Hematopoietic multipotent progenitor cell treated with erythropoietin and hydrocortisone succinate and interleukin-3 and kit ligand, for 17 days (in vitro differentiated cells): ENCODE data around the gene TBX21.
"Not testable (repeated sequence)": the region's sequence is repeated elsewhere in the genome, so short reads cannot be mapped to it uniquely, and the experiment has no call there.

Experiments used
- DNase-seq: peaks from one replicate; pipeline ENCODE4 v3.0.0-alpha.2; 2015; ENCODE audit warnings: low spot score

TBX21 gene

DNA sequence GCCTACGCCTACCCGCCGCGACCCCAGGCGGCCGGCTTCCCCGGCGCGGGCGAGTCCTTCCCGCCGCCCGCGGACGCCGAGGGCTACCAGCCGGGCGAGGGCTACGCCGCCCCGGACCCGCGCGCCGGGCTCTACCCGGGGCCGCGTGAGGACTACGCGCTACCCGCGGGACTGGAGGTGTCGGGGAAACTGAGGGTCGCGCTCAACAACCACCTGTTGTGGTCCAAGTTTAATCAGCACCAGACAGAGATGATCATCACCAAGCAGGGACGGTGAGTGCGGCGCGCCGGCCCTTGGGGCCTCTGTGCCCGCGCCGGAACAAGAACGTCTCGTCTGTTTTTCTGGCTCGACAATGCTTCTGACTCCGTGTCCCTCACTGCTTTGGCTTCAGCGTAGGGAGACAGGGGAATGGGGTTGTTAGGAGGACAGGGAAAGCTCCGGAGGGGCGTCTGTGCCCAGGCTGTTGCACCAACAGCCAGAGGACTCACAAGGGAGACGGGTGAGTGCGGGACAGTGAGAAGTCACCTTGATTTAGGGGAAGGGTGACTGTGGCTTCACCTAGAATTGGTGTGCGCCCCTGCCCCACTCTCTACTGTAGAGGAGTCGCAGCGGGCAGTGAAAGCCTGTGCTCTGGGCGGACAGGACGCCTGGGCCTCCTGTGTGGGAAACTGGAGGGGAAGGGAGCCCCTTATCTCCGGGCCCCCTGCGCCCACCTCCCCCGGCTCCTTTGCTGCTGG lies 806 bp downstream of the TBX21 start:
- no peak for DNase-seq

DNA sequence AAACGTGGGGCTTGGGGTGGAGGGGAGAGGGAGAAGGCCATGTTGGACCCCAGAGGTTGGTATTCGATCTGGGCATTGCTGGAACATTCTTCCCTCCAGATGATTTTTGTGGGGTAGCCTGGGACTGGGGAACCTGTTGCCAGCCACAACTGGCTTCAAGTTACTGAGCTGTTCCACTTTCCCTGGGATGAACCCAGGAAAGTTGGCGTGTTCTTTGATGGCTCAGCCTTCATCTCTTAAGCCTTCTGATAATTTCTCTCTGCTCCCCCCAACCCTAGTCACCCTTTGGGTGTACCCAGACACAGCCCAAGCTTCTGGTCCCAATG lies 2.1 kb downstream of the TBX21 start:
- no peak for DNase-seq

DNA sequence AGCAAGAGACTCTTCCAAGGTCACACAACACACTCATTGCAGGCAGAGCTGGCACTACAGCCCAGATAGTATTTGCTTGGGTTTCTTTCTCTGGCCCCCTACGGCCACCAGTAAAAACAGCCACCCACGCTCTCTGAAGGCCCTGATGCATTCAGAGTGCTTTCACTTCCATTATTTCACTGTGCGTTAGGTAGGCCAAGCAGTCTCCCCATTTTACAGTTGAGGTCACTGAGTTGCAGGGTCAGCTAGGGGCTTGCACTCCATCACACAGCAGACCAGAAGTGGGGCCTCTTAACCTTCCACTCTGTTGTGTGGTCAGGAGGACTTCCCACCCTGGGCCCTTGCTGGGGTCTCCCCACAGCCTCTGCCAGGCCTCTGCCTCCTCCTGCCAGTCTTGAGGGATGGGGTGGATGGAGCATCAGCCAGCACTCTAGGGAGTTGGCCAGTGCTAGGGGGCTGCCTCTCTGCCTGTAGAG lies 2.5 kb downstream of the TBX21 start:
- no peak for DNase-seq

DNA sequence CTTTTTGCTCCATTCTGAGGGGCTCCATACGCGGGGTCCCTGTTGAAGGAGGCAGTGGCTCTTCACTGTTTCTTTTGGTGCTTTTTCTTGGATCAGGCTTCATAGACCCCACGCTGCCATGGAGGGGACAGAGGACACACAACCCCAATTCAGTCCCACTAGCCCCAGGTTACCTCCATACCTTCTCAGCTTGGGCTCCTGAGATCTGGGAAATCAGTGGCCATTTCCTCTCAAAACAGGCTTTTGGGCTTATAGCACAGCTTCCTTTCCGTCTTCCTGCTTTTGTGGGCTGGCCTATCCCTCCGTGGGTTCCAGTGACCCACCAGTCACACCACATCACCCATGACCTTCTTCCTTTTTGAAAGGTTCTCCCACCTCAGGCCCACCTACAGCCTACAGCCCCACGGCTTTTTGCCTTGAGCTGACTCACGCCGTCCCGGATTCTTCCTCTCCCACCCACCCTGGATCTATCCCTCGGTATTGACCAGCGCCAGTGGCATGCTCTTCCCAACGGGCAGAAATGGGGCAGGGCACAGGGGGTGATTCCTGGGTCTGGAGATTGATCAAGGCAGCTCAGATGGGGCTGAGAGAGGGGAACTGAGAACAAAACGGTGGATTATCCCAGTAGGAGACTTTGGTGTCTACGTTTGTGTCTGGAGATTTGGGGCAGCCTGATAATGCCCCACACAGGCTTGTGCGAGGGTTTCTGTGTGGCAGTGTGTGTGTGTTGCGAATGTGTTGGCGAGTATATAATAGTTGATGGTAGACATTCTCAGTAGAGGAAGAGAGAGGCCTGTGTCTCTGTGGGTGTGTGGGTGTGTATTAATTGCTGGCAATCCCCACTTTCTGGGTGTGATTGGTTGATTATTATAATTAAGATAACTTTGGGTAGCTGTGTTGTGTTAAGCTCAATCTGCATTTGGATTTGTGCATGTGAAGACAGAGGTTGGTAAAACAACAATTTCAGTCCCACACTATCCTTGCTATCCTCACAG lies 3.8 kb downstream of the TBX21 start:
- no peak for DNase-seq

DNA sequence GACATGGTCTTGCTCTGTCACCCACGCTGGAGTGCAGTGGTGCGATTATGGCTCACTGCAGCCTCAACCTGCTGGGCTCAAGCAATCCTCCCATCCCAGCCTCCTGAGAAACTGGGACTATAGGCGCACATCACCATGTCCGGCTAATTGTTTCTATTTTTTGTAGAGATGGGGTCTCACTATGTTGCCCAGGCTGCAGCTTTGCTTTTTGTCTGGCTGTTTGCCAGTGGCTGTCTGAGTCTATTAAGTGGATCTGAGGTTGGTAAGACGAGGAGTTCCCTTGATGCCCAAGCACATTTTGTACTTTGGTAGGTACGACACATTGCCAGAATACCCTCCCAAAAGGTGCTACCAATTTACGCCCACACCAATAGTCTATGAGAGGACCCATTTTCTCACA lies 5.1 kb downstream of the TBX21 start:
- DNase-seq = no peak

DNA sequence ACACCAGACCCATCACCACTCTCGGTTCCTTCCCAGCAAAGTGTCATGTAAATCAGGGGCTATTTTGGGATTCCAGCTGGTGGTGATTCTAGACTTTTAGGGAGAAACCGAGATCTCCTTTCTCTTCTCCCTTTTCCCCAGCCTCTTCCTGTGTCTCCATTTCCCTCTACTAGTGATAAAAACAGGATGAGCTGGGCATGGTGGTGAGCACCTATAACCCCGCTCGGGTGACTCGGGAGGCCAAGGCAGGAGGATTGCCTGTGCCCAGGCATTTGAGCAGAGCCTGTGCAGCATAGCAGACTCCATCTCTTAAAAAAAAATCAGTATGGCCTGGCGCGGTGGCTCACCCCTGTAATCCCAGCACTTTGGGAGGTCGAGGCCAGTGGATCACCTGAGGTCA lies 6.1 kb downstream of the TBX21 start:
- DNase-seq = no peak

DNA sequence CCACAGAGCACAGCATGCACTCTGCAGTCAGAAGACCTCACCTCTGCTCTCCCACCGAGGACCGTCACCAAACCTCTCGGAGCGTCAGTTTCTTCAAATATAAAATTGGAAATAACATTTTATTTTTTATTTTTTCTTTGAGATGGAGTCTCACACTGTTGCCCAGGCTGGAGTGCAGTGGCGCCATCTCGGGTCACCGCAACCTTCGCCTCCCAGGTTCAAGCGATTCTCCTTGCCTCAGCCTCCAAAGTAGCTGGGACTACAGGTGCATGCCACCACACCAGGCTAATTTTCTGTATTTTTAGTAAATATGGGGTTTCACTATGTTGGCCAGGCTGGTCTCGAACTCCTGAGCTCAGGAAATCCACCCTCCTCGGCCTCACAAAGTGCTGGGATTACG lies 6.9 kb downstream of the TBX21 start:
- DNase-seq = not testable (repeated sequence)

DNA sequence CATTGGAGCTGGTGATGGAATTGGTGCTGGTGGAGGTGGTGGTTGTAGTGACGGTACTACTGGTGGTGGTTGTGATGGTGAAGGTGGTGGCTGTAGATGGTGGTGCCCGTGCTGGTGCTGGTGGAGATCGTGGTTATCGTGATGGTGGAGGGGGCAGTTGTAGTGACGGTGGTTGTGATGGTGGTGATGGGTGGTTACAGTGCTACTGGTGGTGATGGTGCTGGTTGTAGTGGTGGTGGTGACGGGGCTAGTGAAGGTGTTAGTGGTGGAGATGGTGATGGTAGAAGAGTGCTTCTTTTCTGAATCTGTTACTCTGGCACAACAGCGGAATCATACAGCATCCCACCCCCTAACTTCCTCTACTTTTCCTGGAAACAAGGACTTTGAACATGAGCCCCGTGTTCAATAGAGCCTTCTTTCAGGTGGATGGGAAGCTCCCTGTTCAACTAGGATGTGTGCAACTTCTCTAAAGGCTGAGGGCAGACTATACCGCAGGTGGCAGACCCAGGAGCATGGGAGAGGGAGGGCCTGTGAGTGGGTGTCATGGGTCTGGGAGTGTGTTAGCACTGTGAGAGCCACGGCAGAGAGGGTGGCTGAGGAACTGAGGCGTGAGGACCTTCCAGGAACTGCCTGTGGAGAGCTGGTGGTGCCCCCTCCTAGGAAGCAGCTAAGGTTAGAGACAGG lies 8.2 kb downstream of the TBX21 start:
- DNase-seq = no peak

DNA sequence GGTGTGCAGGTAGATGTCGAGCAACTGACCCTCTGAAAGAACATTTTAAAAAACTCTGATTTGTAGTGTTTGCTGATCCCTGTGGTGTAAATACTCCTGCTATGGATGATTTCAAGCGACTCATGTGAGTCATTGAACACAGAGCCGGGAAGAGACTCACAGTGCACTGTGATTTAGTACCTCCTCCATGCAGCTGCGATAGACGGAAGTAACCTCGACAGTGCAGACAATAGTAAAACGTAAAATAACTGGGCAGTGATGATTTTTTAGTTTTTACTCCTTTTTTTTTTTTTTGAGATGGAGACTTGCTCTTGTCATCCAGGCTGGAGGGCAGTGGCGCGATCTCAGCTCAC lies 8.7 kb downstream of the TBX21 start:
- DNase-seq = no peak

DNA sequence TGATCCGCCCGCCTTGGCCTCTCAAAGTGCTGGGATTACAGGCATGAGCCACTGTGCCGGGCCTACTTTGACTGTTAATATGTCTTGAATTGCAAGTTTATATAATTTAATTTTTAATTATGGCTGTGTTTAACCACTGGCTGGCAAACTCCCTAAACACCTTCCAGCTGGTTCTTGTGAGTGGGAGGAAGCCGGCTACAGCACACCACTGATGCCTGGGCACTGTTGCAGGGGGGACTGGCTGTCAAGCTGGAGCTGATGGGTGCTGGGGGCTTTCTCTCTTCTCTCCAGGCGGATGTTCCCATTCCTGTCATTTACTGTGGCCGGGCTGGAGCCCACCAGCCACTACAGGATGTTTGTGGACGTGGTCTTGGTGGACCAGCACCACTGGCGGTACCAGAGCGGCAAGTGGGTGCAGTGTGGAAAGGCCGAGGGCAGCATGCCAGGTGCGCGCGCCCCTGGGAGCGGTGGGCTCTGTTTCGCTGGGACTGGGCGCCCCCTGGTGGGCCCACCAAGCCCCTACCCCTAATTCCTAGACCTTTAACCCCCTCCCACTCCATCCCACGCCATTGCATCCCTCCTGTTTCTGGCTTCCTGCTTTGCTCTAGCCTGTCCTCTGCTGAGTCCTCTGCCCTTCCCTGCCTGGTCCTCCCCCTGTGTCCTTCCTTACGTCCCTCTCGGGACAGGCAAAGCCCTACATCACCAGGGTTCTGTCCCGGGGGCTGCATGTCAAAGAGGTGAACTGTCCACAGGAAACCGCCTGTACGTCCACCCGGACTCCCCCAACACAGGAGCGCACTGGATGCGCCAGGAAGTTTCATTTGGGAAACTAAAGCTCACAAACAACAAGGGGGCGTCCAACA lies 9.5 kb downstream of the TBX21 start:
- no peak for DNase-seq

DNA sequence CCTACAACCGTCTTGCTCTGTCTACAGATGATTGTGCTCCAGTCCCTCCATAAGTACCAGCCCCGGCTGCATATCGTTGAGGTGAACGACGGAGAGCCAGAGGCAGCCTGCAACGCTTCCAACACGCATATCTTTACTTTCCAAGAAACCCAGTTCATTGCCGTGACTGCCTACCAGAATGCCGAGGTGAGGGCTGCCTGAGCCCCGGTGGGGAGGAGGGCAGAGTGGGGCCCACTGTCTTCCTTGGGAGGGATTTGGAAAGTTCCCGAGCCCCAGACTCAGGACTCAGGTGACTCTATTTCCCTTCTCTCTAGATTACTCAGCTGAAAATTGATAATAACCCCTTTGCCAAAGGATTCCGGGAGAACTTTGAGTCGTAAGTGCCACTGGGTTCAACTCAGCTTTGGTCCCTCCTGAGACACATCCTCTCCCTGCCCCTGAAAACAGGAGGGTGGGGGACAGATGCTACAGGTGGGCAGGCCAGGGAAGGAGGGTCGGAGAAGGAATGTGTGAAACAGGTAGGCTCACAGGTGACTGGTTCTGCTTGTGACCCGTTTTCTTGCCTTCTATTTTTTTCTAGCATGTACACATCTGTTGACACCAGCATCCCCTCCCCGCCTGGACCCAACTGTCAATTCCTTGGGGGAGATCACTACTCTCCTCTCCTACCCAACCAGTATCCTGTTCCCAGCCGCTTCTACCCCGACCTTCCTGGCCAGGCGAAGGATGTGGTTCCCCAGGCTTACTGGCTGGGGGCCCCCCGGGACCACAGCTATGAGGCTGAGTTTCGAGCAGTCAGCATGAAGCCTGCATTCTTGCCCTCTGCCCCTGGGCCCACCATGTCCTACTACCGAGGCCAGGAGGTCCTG lies 11.4 kb downstream of the TBX21 start:
- DNase-seq = no peak

DNA sequence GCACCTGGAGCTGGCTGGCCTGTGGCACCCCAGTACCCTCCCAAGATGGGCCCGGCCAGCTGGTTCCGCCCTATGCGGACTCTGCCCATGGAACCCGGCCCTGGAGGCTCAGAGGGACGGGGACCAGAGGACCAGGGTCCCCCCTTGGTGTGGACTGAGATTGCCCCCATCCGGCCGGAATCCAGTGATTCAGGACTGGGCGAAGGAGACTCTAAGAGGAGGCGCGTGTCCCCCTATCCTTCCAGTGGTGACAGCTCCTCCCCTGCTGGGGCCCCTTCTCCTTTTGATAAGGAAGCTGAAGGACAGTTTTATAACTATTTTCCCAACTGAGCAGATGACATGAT lies 12.0 kb downstream of the TBX21 start:
- DNase-seq = no peak

DNA sequence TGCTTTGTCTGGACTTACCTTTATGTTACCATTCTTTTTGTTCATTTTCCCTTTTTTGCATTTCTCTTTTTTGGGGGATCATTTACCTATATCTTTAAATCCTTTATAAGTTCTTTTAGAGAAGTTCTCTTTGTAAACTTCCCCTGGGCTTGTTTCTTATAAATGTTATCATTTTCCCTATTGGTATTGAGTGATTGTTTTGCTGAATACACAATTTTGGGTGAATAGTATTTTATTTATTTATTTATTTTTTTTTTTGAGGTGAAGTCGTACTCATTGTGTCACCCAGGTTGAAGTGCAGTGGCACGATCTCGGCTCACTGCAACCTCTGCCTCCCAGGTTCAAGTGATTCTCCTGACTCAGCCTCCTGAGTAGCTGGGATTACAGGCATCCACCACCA lies 18.4 kb downstream of the TBX21 start:
- no peak for DNase-seq

DNA sequence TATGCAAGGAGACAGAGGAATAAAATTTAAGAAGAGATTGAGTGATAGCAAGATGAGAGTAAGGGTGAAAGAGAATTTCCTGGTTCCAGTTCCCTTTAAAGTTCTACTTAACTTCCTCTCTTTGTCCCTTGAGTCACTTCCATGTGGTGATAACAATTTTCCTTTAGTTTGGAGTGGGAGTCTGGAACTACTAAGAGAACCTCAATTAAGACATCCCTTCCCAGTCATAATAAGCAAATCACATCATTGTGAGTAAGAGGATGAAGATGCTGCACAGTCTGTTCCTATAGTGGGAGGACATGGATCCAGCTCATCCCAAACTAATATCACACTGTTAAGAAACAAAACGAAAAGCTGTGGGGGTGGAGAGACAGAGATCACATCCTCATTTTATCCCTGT lies 24.4 kb downstream of the TBX21 start:
- no peak for DNase-seq

DNA sequence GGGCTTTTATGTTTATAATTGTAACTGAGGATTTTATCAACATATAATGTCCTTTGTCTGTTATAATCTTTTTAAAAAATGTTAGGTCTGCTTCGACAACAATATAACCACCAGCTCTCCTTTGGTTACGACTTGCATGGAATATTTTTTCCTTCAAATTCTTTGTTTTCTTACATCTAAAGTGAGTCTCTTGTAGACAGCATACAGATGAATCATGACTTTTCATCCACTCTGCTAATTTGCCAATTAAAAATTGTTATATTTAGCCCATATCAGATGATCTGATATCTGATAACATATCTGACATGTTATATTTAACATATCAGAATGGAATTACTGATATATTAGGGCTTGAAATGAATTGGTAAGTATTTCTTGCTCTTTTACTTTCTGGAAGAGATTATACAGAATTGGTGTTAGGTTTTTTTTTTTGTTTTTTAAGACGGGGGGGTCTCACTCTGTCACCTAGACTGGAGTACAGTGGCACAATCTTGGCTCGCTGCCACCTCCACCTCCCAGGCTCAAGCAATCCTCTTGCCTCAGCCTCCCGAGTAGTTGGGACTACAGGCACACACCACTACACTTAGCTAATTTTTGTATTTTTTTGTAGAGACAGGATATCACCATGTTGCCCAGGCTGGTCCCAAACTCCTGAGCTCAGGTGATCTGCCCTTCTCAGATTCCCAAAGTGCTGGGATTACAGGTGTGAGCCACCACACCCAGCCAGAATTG lies 27.5 kb downstream of the TBX21 start:
- no peak for DNase-seq

DNA sequence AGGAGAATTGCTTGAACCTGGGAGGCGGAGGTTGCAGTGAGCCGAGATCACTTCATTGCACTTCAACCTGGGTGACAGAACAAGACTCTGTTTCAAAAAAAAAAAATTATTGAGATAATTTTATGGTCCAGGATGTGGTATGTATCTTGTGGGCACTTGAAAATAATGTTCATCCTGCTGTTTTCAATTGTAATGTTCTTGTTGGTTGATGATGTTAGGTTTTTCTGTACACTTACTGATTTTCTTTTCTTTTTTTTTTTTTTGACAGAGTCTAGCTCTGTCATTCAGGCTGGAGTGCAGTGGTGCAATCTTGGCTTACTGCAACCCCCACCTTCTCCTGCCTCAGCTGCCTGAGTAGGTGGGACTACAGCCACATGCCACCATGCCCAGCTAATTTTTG lies 29.7 kb downstream of the TBX21 start:
- no peak for DNase-seq

DNA sequence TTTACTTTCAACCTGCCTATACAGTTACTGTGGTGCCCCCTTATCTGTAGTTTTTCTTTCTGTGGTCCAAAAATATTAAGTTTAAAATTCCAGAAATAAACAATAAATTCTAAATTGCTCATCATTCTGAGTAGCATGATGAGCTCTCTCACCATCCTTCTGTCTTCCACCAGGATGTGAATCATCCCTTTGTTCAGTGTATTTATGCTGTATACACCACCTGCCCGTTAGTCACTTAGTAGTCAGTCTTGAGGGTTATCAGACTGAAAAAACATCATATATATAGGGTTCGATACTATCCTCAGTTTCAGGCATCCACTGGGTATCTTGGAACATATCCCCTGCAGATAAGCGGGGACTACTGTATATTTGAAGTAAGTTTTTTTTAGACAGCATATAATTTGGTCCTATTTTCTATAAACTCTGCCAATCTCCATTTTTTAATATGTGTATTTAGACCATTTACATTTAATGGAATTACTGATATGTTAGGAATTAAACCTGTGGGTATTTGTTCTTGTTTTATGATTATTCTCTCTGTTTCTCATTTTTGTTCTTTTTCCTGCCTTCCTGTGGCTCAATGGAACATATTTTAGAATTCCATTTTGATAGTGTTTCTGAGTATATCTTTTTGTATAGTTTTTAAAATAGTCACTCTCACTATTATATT lies 31.0 kb downstream of the TBX21 start:
- no peak for DNase-seq

DNA sequence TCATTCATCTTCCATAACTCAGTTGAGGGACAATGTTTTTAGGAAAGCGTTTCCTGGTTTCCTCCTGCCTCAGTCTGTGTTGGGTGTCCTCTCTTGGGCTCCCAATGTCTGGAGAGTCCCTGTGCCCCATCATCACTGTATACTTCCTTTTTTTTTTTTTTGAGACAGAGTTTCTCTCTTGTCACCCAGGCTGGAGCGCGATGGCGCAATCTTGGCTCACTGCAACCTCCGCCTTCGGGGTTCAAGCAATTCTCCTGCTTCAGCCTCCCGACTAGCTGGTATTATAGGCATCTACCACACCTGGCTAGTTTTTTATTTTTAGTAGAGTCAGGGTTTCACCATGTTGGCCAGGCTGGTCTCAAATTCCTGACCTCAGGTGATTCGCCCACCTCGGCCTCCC lies 40.6 kb downstream of the TBX21 start:
- DNase-seq = not testable (repeated sequence)

DNA sequence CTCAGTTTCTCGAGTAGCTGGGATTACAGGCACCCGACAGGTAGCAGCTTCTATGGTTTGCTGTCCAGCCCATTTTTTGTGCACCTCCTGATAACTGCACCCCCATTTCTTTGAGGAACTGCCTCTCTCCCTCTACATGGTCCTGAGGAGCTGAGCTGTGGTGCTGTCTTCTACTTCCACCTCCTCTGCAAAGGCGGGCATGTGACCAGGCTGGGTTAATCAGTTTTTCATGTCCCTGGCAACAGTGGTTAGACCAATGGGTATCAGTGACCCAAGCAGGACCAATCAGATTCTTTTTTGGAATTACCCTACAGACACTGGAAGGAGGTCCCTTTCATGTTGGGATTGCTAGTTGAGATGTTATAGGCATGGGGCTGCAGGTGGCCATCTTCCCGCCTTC lies 41.3 kb downstream of the TBX21 start:
- no peak for DNase-seq
